ENCODE data around the gene C17orf114.

C17orf114 gene

DNA sequence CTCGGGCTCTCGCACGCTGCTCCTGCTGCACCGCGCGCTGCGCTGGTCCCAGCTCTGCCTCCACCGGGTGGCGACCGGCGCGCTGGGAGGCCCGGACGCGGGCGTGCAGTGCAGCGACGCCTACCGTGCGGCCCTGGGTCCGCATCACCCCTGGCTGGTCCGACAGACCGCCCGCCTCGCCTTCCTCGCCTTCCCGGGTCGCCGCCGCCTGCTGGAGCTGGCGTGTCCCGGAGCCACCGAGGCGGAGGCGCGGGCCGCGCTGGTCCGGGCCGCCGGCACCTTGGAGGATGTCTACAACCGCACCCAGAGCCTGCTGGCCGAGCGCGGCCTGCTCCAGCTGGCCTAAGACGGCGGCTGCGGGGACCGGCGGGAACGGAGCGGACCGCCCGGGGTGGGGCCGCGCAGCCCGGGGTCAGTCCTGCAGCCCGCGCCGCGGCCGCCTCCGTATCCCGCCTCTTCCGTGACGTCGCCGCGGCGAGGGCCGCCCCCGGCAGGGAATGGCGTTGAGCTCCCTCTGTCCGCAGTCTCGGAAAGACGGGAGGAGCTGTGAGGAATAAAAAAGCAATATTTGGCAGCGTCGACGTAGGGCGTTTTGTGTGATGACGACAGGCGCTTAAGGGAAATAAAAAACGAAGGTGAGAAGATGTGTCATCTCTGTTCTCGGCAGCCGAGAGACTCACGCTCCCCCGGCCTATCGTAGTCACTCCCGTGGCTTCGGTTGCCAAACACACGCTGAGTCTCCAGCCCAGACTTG, 12.0 kb downstream of the C17orf114 start:
- Mint-ChIP-seq H3K27ac (peak overlapping the region; percentile 74), H3K4me1 (ENCODE audit: low read depth) (peaks cover 23% of the 10 kb centered on the region), H3K36me3 (ENCODE audit: low read depth) (no peaks in the 10 kb centered on the region), H3K27me3 (peaks cover 45% of the 10 kb centered on the region), H3K9me3 (no peaks in the 10 kb centered on the region), H3K4me3 (peak overlapping the region; percentile 91)
- ChIA-PET CTCF (interaction anchor here (0.6 to 3.5 kb wide), 40 partner anchors 9 to 177 kb away, joined by 3 to 30 read pairs (median 4); partner anchors contain the start of genes ARRB2, C17orf107, CHRNE and MED11), POLR2A (interaction anchor here (0.6 to 2.5 kb wide), 21 partner anchors 9 to 424 kb away, joined by 3 to 27 read pairs (median 5); partner anchors contain the start of genes ARRB2, C17orf107, CXCL16 and MED11)
- Histone ChIP-seq H3K36me3 (ENCODE audit: insufficient read depth, low read length) (no peaks in the 10 kb centered on the region), H3K27ac (ENCODE audit: low read depth in 1 of 2, low read length in 2 of 2) (peak overlapping the region; percentile 58 to 74), H3K4me1 (ENCODE audit: insufficient read depth, low read length) (peaks cover 36% of the 10 kb centered on the region), H3K27me3 (ENCODE audit: control insufficient read depth in 1 of 2, insufficient read depth in 2 of 2, low read length in 2 of 2) (peaks cover 28 to 29% of the 10 kb centered on the region in 2 experiments), H3K4me3 (ENCODE audit: low read length) (peak overlapping the region; percentile 65), H3K9me3 (ENCODE audit: control insufficient read depth in 1 of 2, insufficient read depth in 1 of 2, low read length in 2 of 2) (peaks cover 0 to 18% of the 10 kb centered on the region in 2 experiments)
- peak; percentile 61 to 92 (median 74) for DNase-seq
- ATAC-seq (ENCODE audit: poor library complexity) = peak; percentile 85
- TF ChIP-seq, protein P1, sequence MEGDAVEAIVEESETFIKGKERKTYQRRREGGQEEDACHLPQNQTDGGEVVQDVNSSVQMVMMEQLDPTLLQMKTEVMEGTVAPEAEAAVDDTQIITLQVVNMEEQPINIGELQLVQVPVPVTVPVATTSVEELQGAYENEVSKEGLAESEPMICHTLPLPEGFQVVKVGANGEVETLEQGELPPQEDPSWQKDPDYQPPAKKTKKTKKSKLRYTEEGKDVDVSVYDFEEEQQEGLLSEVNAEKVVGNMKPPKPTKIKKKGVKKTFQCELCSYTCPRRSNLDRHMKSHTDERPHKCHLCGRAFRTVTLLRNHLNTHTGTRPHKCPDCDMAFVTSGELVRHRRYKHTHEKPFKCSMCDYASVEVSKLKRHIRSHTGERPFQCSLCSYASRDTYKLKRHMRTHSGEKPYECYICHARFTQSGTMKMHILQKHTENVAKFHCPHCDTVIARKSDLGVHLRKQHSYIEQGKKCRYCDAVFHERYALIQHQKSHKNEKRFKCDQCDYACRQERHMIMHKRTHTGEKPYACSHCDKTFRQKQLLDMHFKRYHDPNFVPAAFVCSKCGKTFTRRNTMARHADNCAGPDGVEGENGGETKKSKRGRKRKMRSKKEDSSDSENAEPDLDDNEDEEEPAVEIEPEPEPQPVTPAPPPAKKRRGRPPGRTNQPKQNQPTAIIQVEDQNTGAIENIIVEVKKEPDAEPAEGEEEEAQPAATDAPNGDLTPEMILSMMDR (IDR thresholded peaks at IDR 0.05) = peak; percentile 81
- intact Hi-C loops (cut with DNase I, micrococcal nuclease) = loop anchor here (1.0 to 10.0 kb wide), 7 partner anchors 58 to 175 kb away; partner anchors contain the start of genes ARRB2 (in 2 of the 2), MED11 (in 2 of the 2), CHRNE (in 1 of the 2) and SPAG7 (in 1 of the 2)

DNA sequence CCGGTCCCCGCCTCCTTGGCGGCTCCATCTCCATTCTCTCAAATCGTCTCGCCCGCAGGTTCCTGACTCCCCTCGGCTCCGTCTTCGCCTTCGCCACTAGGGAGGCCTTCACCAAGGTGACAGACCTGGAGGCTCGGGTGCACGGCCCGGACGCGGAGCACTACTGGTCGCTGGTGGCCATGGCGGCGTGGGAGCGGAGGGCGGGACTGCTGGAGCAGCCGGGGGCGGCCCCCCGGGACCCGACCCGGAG, 12.5 kb downstream of the C17orf114 start:
- ChIA-PET POLR2A (interaction anchor here (0.7 to 2.5 kb wide), 17 partner anchors 10 to 424 kb away, joined by 3 to 27 read pairs (median 5); partner anchors contain the start of genes ARRB2, C17orf107, CXCL16 and MED11), CTCF (interaction anchor here (0.6 to 3.5 kb wide), 34 partner anchors 10 to 157 kb away, joined by 3 to 30 read pairs (median 4); partner anchors contain the start of genes ARRB2, C17orf107, MED11 and MINK1)
- TF ChIP-seq, protein P1 (IDR thresholded peaks at IDR 0.05) = no peak
- Mint-ChIP-seq H3K27ac (peak overlapping the region; percentile 51), H3K9me3 (no peaks in the 10 kb centered on the region), H3K4me1 (ENCODE audit: low read depth) (peaks cover 24% of the 10 kb centered on the region), H3K27me3 (peaks cover 47% of the 10 kb centered on the region), H3K4me3 (peak overlapping the region; percentile 83), H3K36me3 (ENCODE audit: low read depth) (no peaks in the 10 kb centered on the region)
- Histone ChIP-seq H3K27ac (ENCODE audit: low read depth in 1 of 2, low read length in 2 of 2) (no peak overlapping the region), H3K9me3 (ENCODE audit: control insufficient read depth in 1 of 2, insufficient read depth in 1 of 2, low read length in 2 of 2) (peaks cover 0 to 18% of the 10 kb centered on the region in 2 experiments), H3K4me3 (ENCODE audit: low read length) (peak overlapping the region; percentile 65), H3K4me1 (ENCODE audit: insufficient read depth, low read length) (peaks cover 38% of the 10 kb centered on the region), H3K36me3 (ENCODE audit: insufficient read depth, low read length) (no peaks in the 10 kb centered on the region), H3K27me3 (ENCODE audit: control insufficient read depth in 1 of 2, insufficient read depth in 2 of 2, low read length in 2 of 2) (peaks cover 31 to 32% of the 10 kb centered on the region in 2 experiments)
- DNase-seq (no peak), ATAC-seq (ENCODE audit: poor library complexity) (no peak)
- intact Hi-C loops (cut with DNase I, micrococcal nuclease) = loop anchor here (2.0 to 5.0 kb wide), 3 partner anchors 57 to 113 kb away; partner anchors contain the start of genes CHRNE (in 1 of the 2) and MED11 (in 1 of the 2)

DNA sequence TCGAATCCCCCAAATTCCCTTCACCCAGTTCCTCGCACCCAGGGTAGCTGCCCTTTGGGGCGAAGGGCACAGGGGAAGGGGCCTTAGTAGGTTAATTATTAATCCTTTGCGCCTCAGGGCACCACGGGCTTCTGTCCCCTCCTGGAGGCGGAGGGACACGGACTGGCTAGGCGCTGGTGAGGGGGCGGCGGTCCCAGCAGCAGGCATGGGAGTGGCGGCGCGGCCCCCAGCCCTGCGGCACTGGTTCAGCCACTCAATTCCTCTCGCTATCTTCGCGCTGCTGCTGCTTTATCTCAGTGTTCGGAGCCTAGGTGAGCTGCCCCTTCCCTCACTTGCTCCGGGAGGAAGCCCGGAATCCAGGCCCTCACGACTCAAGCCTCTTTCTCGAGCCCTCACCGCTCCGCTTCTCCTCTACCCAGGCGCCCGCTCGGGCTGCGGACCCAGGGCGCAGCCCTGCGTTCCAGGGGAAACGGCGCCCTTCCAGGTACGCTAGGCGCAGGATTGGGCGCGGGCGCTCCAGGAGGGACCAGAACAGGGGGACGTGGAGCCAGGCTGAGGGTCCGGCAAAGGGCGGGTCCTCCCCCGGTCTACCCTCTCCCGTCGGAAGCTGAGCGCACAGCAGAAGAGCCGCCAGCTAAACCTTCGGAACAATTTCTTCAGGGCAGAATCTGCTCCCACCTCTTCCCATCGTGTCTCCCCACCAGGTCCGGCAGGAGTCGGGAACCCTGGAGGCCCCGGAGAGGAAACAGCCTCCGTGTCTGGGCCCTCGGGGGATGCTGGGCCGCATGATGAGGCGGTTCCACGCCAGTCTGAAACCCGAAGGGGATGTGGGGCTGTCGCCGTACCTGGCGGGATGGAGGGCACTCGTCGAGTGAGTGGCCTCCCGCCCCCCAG, 13.1 kb downstream of the C17orf114 start, which contains the start of gene GLTPD2:
GLTPD2 (plus strand) TSS at position 158 of the 894 bp plus-strand sequence; CDS start at position 206, 48 bp downstream.
- CTCF ChIA-PET = interaction anchor here (0.6 to 3.5 kb wide), 33 partner anchors 9 to 157 kb away, joined by 3 to 30 read pairs (median 4); partner anchors contain the start of genes ARRB2, C17orf107, MED11 and MINK1
- TF ChIP-seq, protein P1 (IDR thresholded peaks at IDR 0.05) = no peak
- peak within 1 kb of the TSS; percentile 83 for H3K4me3 Mint-ChIP-seq
- peak in 1 of 14 experiments; percentile 31 for DNase-seq
- POLR2A ChIA-PET = interaction anchor here (0.7 to 2.5 kb wide), 16 partner anchors 10 to 198 kb away, joined by 3 to 27 read pairs (median 5); partner anchors contain the start of genes ARRB2, C17orf107, CXCL16 and MED11
- no peak for ATAC-seq (ENCODE audit: poor library complexity)
- H3K27me3 Mint-ChIP-seq = peaks cover 53% of the 10 kb centered on the region
- no peaks in the 10 kb centered on the region for H3K36me3 Mint-ChIP-seq (ENCODE audit: low read depth)
- intact Hi-C loops (cut with DNase I, micrococcal nuclease) = loop anchor here (2.0 to 5.0 kb wide), 3 partner anchors 57 to 113 kb away; partner anchors contain the start of genes CHRNE (in 1 of the 2) and MED11 (in 1 of the 2)
- H3K27ac Mint-ChIP-seq = peak within 1 kb of the TSS; percentile 51
- Histone ChIP-seq H3K4me3 (ENCODE audit: low read length) (peak within 1 kb of the TSS; percentile 65), H3K27ac (ENCODE audit: low read depth in 1 of 2, low read length in 2 of 2) (peak within 1 kb of the TSS in 1 of 2 donors; percentile 74), H3K9me3 (ENCODE audit: control insufficient read depth in 1 of 2, insufficient read depth in 1 of 2, low read length in 2 of 2) (peaks cover 0 to 18% of the 10 kb centered on the region in 2 experiments), H3K27me3 (ENCODE audit: control insufficient read depth in 1 of 2, insufficient read depth in 2 of 2, low read length in 2 of 2) (peaks cover 35 to 38% of the 10 kb centered on the region in 2 experiments), H3K36me3 (ENCODE audit: insufficient read depth, low read length) (no peaks in the 10 kb centered on the region), H3K4me1 (ENCODE audit: insufficient read depth, low read length) (peaks cover 38% of the 10 kb centered on the region)
- H3K9me3 Mint-ChIP-seq = no peaks in the 10 kb centered on the region
- peaks cover 24% of the 10 kb centered on the region for H3K4me1 Mint-ChIP-seq (ENCODE audit: low read depth)
